HepG2 (cell line): ENCODE data around the gene KCNT2. TPM values are rescaled to one million over a fixed set of nuclear protein-coding genes. Genes with fewer than 3 reads are reported as not detected.

ENCODE experiments used
- ATAC-seq: fragments of 200-7000 bp; cut with Tn5 transposase; 3 replicates; pipeline ENCODE4 v1.9.1; 2020; ENCODE audit warnings: mild to moderate bottlenecking, moderate library complexity
- BruUV-seq: library from RNA; stranded (reverse); fragments of 400-500 nt; replicated peaks from 2 replicates; lab custom pipeline; 2021; lab: Mats Ljungman, UMichigan
- CTCF ChIA-PET: fragments of 300-600 bp; formaldehyde crosslinking; extraction: SDS; loops from one replicate; lab custom pipeline; 2021; ENCODE audit warnings: low total read pairs, inconsistent platforms, low intra/inter-chr PET ratio; lab: Yijun Ruan, JAX
- POLR2A ChIA-PET: fragments of 350-600 bp; sonication (Branson Sonifier 250); formaldehyde crosslinking; loops from one replicate; lab custom pipeline; 2020; ENCODE audit warnings: antibody characterized with exemption, inconsistent platforms; lab: Yijun Ruan, JAX
- DNase-seq: peaks from one replicate; pipeline ENCODE4 v3.0.0-alpha.2; 2015; ENCODE audit warnings: low spot score
- FAIRE-seq: peaks from 3 replicates; lab custom pipeline; 2011; peaks lifted over from hg19 to GRCh38; lab: Jason Lieb, UNC
- H2AFZ ChIP-seq: one replicate; pipeline ENCODE4 v1.6.1; 2011; ENCODE audit warnings: low read length, inconsistent platforms
- H3K27ac ChIP-seq: fragments of 300-600 bp; 3 replicates; pipeline ENCODE4 v1.8.0; 2011; ENCODE audit warnings: mixed run types, mild to moderate bottlenecking, mixed read lengths, low read length, inconsistent platforms; ENCODE audit not compliant: insufficient read depth; ENCODE audit errors: extremely low read length
- H3K27me3 ChIP-seq, 2 experiments: fragments of 200-600 bp in 1 of 2; 2 replicates in 1 of 2; 3 replicates in 1 of 2; pipeline versions ENCODE4 v1.6.0 to v1.8.0; 2011; ENCODE audit warnings: low read length in 2 of 2, mild to moderate bottlenecking in 2 of 2, moderate library complexity in 2 of 2, inconsistent platforms in 1 of 2; ENCODE audit not compliant: insufficient read depth in 2 of 2, control insufficient read depth in 1 of 2
- H3K36me3 ChIP-seq, 2 experiments: fragments of 200-600 bp in 1 of 2; replicated peaks in 1 of 2; 2 replicates in 1 of 2; 3 replicates in 1 of 2; pipeline versions ENCODE4 v1.5.1 to v1.8.0; 2011; ENCODE audit warnings: low read length in 2 of 2, inconsistent platforms in 1 of 2; ENCODE audit not compliant: insufficient read depth in 2 of 2, control insufficient read depth in 1 of 2
- H3K4me1 ChIP-seq: 2 replicates; pipeline ENCODE4 v1.5.1; 2012; ENCODE audit warnings: low read length, inconsistent platforms; ENCODE audit not compliant: insufficient read depth
- H3K4me2 ChIP-seq: 2 replicates; pipeline ENCODE4 v1.6.0; 2011; ENCODE audit warnings: low read depth, low read length, inconsistent platforms
- H3K4me3 ChIP-seq, 3 experiments: fragments of 200-600 bp in 1 of 3; sonication (generic), shearing (Covaris generic) in 1 of 3; replicated peaks in 1 of 3; 2 replicates each; pipeline ENCODE4 v1.5.1; 2011 to 2016; ENCODE audit warnings: low read length in 3 of 3, inconsistent platforms in 2 of 3, low read depth in 2 of 3, mild to moderate bottlenecking in 2 of 3, control low read depth in 1 of 3, mixed read lengths in 1 of 3; ENCODE audit not compliant: insufficient read depth in 1 of 3
- H3K79me2 ChIP-seq: one replicate; pipeline ENCODE4 v1.6.1; 2011; ENCODE audit warnings: low read length, inconsistent platforms; ENCODE audit not compliant: insufficient read depth
- H3K9ac ChIP-seq: 2 replicates; pipeline ENCODE4 v1.6.0; 2011; ENCODE audit warnings: mild to moderate bottlenecking, low read depth, low read length, inconsistent platforms; ENCODE audit not compliant: insufficient read depth
- H3K9me3 ChIP-seq: 2 replicates; pipeline ENCODE4 v1.5.1; 2012; ENCODE audit warnings: mild to moderate bottlenecking, low read length
- H4K20me1 ChIP-seq: 2 replicates; pipeline ENCODE4 v1.6.0; 2011; ENCODE audit warnings: inconsistent platforms, mild to moderate bottlenecking, low read length, moderate library complexity; ENCODE audit not compliant: insufficient read depth
- ATF1 ChIP-seq: IDR thresholded peaks from 2 replicates; pipeline ENCODE4 v1.6.1; 2016; ENCODE audit warnings: mild to moderate bottlenecking, control low read depth
- GATAD1 ChIP-seq: IDR thresholded peaks from 2 replicates; pipeline ENCODE4 v1.6.1; 2016; ENCODE audit warnings: missing genetic modification reagents, missing compliant biosample characterization
- KLF13 ChIP-seq: sonication (generic); formaldehyde crosslinking; IDR thresholded peaks from 2 replicates; pipeline ENCODE4 v1.4.0; 2020; ENCODE audit warnings: mild to moderate bottlenecking, missing genetic modification reagents
- REPIN1 ChIP-seq: sonication (generic); formaldehyde crosslinking; IDR thresholded peaks from 2 replicates; pipeline ENCODE4 v1.8.0; 2022; ENCODE audit warnings: missing genetic modification reagents, low read depth, mild to moderate bottlenecking, borderline replicate concordance
- SPEN ChIP-seq: sonication (generic); formaldehyde crosslinking; IDR thresholded peaks from 2 replicates; pipeline ENCODE4 v1.5.1; 2020; ENCODE audit warnings: low read depth, mild to moderate bottlenecking, missing genetic modification reagents
- ZC3H4 ChIP-seq: sonication (generic); formaldehyde crosslinking; IDR thresholded peaks from 2 replicates; pipeline ENCODE4 v1.4.0; 2020; ENCODE audit warnings: missing genetic modification reagents, borderline replicate concordance
- ZEB1 ChIP-seq: IDR thresholded peaks from 2 replicates; pipeline ENCODE4 v1.6.1; 2012; ENCODE audit warnings: mild to moderate bottlenecking, low read depth, inconsistent platforms; ENCODE audit not compliant: insufficient replicate concordance
- ZNF121 ChIP-seq: sonication (generic); formaldehyde crosslinking; IDR thresholded peaks from 2 replicates; pipeline ENCODE4 v1.5.0; 2020; ENCODE audit warnings: mild to moderate bottlenecking, missing genetic modification reagents
- ZNF713 ChIP-seq: sonication (generic); formaldehyde crosslinking; IDR thresholded peaks from 2 replicates; pipeline ENCODE4 v1.4.0; 2020; ENCODE audit warnings: mild to moderate bottlenecking, missing genetic modification reagents
- WGBS: methylation state at CpG from one replicate; pipeline ENCODE4 v1.1.6; 2017; ENCODE audit warnings: low lambda C conversion rate; 5-methylcytosine and 5-hydroxymethylcytosine counted together
- in situ Hi-C: cut with HindIII; loops from 2 replicates; pipeline ENCODE4 v1.10.0; 2017; ENCODE audit warnings: low pct_unique_long_range_greater_than_20kb; ENCODE audit not compliant: extremely low pct_ligation_motif_present
- intact Hi-C: fragments of 100-400 bp; cut with micrococcal nuclease; formaldehyde crosslinking; loops from one replicate; pipeline ENCODE4 v1.10.0; 2022; ENCODE audit not compliant: unreplicated experiment
- polyA plus RNA-seq, 8 experiments: library from polyadenylated mRNA; depleted of rRNA in 3 of 8; stranded (reverse) in 7 of 8; unstranded in 1 of 8; fragments of >200 nt; fragmentation: Illumina TruSeq in 4 of 8; extraction: Trizol in 4 of 8; gene quantifications; 2 replicates each; pipeline versions ENCODE4 v1.2.1 to v1.2.3, GENCODE V29; 2011 to 2016; ENCODE audit warnings: low read depth in 4 of 8, missing spikeins in 1 of 8, mixed read lengths in 1 of 8; ENCODE audit not compliant: insufficient read depth in 1 of 8
- total RNA-seq, 5 experiments: library from RNA; depleted of rRNA; stranded (reverse); fragments of >200 nt; fragmentation: Illumina TruSeq; extraction: Trizol; gene quantifications; 2 replicates each; pipeline ENCODE4 v1.2.3, GENCODE V29; 2016; ENCODE audit warnings: low read depth in 1 of 5
- TF ChIP-seq, protein P1 (sequence below): fragments of 450-650 bp; IDR thresholded peaks from 2 replicates; pipeline ENCODE4 v1.6.1; 2017
- TF ChIP-seq, protein P2 (sequence below): IDR thresholded peaks from 2 replicates; pipeline ENCODE4 v1.6.1; 2016; ENCODE audit warnings: low read depth, missing genetic modification reagents, missing compliant biosample characterization
- TF ChIP-seq, protein P3 (sequence below): sonication (generic); formaldehyde crosslinking; conservative IDR thresholded peaks from 2 replicates; pipeline ENCODE4 v1.5.0; 2020; ENCODE audit warnings: missing genetic modification reagents

Gene KCNT2
- total and polyA plus RNA-seq, 2 of the 13 experiments (the other 11 are each of a cell fraction or from before 2014, with no cell fraction given) = not detected

DNA sequence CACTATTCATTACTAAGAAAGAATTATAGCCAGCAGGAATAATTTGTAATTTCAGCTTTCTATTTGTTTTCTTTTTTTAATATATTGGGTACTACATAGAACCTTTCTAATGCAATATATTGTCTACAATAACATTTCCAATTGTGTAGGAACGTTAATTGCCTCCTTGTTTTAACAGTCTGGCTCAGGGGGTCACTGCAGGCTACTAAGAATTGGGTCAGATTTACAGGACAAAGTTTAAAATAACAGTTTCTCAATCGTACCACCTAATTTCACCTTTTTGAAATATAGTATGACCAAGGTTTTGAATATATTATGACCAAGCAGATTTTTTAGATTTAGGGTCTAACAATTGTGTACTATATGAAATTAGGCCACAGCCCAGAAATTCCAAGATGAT, 46.0 kb upstream of the KCNT2 start (continued):
- TF ChIP-seq, protein P1, sequence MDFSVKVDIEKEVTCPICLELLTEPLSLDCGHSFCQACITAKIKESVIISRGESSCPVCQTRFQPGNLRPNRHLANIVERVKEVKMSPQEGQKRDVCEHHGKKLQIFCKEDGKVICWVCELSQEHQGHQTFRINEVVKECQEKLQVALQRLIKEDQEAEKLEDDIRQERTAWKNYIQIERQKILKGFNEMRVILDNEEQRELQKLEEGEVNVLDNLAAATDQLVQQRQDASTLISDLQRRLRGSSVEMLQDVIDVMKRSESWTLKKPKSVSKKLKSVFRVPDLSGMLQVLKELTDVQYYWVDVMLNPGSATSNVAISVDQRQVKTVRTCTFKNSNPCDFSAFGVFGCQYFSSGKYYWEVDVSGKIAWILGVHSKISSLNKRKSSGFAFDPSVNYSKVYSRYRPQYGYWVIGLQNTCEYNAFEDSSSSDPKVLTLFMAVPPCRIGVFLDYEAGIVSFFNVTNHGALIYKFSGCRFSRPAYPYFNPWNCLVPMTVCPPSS = no peak
- TF ChIP-seq KLF13 (no peak), ZNF713 (CRISPR knock-in tag) (no peak), ZC3H4 (CRISPR knock-in tag) (no peak)
- TF ChIP-seq, protein P2, sequence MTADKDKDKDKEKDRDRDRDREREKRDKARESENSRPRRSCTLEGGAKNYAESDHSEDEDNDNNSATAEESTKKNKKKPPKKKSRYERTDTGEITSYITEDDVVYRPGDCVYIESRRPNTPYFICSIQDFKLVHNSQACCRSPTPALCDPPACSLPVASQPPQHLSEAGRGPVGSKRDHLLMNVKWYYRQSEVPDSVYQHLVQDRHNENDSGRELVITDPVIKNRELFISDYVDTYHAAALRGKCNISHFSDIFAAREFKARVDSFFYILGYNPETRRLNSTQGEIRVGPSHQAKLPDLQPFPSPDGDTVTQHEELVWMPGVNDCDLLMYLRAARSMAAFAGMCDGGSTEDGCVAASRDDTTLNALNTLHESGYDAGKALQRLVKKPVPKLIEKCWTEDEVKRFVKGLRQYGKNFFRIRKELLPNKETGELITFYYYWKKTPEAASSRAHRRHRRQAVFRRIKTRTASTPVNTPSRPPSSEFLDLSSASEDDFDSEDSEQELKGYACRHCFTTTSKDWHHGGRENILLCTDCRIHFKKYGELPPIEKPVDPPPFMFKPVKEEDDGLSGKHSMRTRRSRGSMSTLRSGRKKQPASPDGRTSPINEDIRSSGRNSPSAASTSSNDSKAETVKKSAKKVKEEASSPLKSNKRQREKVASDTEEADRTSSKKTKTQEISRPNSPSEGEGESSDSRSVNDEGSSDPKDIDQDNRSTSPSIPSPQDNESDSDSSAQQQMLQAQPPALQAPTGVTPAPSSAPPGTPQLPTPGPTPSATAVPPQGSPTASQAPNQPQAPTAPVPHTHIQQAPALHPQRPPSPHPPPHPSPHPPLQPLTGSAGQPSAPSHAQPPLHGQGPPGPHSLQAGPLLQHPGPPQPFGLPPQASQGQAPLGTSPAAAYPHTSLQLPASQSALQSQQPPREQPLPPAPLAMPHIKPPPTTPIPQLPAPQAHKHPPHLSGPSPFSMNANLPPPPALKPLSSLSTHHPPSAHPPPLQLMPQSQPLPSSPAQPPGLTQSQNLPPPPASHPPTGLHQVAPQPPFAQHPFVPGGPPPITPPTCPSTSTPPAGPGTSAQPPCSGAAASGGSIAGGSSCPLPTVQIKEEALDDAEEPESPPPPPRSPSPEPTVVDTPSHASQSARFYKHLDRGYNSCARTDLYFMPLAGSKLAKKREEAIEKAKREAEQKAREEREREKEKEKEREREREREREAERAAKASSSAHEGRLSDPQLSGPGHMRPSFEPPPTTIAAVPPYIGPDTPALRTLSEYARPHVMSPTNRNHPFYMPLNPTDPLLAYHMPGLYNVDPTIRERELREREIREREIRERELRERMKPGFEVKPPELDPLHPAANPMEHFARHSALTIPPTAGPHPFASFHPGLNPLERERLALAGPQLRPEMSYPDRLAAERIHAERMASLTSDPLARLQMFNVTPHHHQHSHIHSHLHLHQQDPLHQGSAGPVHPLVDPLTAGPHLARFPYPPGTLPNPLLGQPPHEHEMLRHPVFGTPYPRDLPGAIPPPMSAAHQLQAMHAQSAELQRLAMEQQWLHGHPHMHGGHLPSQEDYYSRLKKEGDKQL = no peak

DNA sequence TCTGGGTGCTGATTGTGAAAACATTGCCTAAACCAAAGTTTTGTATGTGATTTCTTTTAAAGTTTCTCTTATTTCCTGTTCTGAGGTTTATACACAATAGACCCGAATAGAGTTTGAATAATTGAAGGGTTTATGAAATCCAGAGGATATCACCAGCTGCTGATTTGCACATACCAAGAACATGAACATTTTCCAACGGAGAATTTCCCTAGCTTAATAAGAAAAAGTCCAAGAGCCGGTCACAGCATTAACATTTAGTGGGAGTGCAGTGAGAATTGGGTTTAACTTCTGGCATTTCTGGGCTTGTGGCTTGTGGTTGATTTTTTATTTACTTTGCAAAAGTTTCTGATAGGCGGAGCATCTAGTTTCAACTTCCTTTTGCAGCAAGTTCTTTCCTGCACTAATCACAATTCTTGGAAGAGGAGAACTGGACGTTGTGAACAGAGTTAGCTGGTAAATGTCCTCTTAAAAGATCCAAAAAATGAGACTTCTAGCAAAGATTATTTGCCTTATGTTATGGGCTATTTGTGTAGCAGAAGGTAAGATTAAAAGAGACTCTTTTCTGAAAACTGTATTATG, 43.5 kb upstream of the KCNT2 start, which contains the start of gene CFH:
Gene CFH, plus strand, starts transcription at position 407 of the 579 bp plus-strand sequence. Its CDS starts 75 bp downstream, at position 482.
- WGBS = 5% methylated on average over 5 of the region's 5 CpGs
- in situ Hi-C loops (loop anchor here (10.0 kb wide), 1 partner anchor 307 kb away; no protein-coding TSS in a partner anchor), intact Hi-C loops (no loop called here)
- Histone ChIP-seq H3K9me3 (no peaks in the 10 kb centered on the region), H2AFZ (no peak within 1 kb of the TSS), H3K4me2 (no peak within 1 kb of the TSS), H3K79me2 (no peaks in the 10 kb centered on the region), H3K4me3 (no peak within 1 kb of the TSS), H3K27ac (no peak within 1 kb of the TSS), H4K20me1 (no peaks in the 10 kb centered on the region), H3K36me3 (no peaks in the 10 kb centered on the region), H3K27me3 (no peaks in the 10 kb centered on the region), H3K9ac (no peak within 1 kb of the TSS), H3K4me1 (no peaks in the 10 kb centered on the region)
- ChIA-PET POLR2A (no interaction called here), CTCF (no interaction called here)
- ATAC-seq (no peak), DNase-seq (no peak), FAIRE-seq (no peak)
- no TSS peak for BruUV-seq
- TF ChIP-seq ATF1 (CRISPR knock-in tag) = no peak
- TF ChIP-seq, protein P3, sequence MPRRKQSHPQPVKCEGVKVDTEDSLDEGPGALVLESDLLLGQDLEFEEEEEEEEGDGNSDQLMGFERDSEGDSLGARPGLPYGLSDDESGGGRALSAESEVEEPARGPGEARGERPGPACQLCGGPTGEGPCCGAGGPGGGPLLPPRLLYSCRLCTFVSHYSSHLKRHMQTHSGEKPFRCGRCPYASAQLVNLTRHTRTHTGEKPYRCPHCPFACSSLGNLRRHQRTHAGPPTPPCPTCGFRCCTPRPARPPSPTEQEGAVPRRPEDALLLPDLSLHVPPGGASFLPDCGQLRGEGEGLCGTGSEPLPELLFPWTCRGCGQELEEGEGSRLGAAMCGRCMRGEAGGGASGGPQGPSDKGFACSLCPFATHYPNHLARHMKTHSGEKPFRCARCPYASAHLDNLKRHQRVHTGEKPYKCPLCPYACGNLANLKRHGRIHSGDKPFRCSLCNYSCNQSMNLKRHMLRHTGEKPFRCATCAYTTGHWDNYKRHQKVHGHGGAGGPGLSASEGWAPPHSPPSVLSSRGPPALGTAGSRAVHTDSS = no peak
- no peak for TF ChIP-seq ZEB1
- no peak for TF ChIP-seq ZNF121 (CRISPR knock-in tag)
- TF ChIP-seq REPIN1 (CRISPR knock-in tag) = no peak
- TF ChIP-seq SPEN (CRISPR knock-in tag) = no peak
- TF ChIP-seq GATAD1 (CRISPR knock-in tag) = no peak
